RPMI8226 (cell line): ENCODE measurements around the gene MBD5.
"Not testable (repeated sequence)": the region's sequence is repeated elsewhere in the genome, so short reads cannot be mapped to it uniquely, and the experiment has no call there.

ENCODE experiments used
- DNase-seq: peaks from one replicate; pipeline ENCODE4 v3.0.0-alpha.2; 2015

The MBD5 gene

GRCh38 chr2:148528356-148529064, 507.6 kb downstream of the MBD5 start:
- DNase-seq = no peak

DNA sequence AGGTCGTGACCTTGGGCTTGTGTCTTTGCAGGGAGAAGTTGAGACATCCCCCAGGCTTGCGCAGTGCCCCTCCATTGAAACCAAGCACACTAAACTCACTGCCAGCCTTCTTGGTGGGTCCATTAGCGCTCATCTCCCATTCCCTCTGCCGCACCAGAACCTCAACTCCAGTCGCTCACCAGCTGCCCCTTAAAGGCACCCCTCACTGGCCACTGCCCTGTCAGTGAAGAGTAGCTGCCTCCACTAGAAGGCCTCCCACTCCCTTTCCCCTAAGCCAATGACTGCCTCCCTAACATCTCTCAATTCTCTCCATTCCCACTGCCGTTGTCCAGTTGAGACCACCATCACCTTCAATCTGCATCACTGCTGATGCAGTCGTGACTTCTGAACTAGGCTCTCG, 508.9 kb downstream of the MBD5 start:
- DNase-seq = no peak

DNA sequence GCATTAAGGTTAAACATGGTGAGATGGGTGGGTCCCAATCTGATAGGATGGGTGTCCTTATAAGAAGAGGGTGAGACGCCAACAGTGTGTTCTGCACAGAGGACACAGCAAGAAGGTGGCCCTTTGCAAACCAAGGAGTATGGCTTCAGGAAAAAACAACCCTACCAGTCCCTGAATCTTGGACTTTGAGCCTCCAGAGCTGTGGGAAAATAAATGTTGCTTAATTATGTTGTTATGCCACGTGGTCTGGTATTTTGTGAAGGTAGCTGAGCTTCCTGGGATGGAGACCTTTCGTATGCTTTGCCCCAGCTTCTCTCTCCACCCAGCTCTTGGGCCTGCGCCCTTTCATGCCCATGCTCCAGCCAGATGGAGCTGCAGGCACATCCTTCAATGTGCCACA, 509.5 kb downstream of the MBD5 start:
- DNase-seq = no peak

- DNase-seq = no peak
Measured at GRCh38 chr2:148531235-148531634, 510.3 kb downstream of the MBD5 start.

- no peak for DNase-seq
Measured at GRCh38 chr2:148531669-148532428, 511.0 kb downstream of the MBD5 start.

GRCh38 chr2:148533004-148533403, 512.1 kb downstream of the MBD5 start:
- no peak for DNase-seq

GRCh38 chr2:148533685-148534084, 512.8 kb downstream of the MBD5 start:
- no peak for DNase-seq

GRCh38 chr2:148534416-148535204, 513.7 kb downstream of the MBD5 start:
- no peak for DNase-seq

GRCh38 chr2:148538375-148538774, 517.5 kb downstream of the MBD5 start:
- DNase-seq = no peak

GRCh38 chr2:148540022-148540421, 519.1 kb downstream of the MBD5 start:
- DNase-seq = no peak

GRCh38 chr2:148541792-148542191, 520.9 kb downstream of the MBD5 start:
- no peak for DNase-seq

GRCh38 chr2:148542614-148543013, 521.7 kb downstream of the MBD5 start:
- DNase-seq = no peak

- DNase-seq = not testable (repeated sequence)
Measured at GRCh38 chr2:148543088-148543540, 522.2 kb downstream of the MBD5 start.

DNA sequence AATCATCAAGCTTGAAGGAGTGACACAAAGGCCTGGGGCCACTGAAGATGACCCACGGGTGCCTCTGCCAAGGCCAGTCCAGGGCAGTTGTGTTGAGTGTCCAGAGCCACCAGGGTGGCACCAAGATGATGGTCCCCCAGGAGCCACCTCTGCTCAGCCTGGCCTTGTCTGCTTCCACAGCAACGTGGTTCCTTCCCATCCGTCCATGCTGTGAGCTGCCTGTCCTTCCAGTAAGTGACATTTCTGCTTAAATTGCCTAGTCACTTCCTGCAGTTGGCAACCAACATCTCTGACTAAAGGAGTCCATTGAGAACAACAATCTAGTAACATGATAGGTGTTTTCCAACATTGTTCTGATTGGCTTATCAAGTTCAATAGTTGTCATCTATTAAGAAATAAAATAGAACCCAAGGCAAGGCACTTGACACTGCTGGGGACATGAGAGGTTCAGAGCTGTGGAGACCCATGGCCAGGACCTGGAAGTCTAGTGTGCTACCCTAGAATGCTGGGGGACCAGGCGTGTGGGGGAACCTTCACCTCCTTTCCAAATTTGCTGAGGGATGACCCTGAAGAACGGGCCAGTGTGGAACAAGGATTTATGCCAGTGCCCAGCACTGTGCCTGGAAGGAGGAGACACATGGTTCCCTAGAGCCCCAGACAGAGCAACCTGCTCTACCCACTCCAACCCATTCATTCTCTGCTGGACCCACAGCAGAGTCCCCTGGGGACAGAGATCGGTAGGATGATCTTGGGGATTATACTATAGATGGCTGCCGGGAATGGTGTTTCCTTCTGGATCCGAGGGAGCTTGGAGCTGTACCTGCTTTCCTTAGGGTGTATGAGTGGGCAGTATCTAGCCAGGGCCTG, 524.7 kb downstream of the MBD5 start:
- no peak for DNase-seq

DNA sequence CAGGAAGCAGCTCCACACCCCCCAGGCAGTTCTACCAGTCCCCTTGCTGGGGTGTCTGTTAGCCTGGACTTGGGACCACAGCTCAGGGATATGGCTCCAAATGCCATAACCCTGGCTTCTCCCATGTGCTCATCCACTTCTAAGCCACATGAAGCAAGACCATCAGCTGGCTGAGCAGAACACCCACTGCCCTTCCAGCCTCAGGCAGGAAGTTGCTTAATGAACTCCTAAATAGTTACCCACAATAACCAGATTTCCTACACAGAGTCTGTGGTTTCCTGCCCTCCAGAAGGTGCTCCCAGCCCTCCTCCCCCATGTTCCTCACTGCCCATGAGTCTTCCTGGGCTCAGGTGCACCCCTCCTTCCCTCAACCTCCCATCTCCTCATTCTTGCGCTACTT, 525.4 kb downstream of the MBD5 start:
- DNase-seq = no peak

- DNase-seq = no peak
Measured at GRCh38 chr2:148548716-148549400, 528.0 kb downstream of the MBD5 start.

DNA sequence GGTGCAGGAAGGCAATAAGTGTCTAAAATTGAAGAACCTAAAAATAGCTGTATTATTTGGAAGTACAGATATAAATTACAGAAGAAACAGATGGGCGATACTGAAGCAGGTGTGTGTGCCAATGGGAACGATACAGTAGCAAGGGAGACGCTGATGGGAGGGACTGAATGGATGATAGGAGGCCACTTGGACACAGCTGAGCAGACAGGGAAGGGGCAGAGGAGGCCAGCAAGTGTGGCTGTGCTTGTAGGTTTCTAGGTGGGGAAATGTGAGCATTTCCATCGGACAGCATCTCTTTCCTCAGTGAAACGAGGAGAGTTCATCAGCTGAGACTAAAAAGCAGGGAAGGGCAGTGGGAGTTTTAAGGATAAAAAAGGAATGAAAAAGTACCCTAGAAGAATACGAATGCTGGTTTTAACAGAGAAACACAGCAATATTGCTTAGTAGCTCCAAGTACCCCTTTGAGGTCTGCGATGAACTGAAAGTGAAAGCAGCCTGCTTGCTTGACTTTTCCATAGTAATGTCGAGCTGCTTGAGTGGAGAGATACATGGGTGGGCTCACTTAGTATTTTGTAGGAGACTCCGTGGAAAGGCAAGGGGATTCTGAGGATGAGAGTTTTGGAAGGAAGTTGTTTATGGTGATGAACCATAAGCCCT, 531.9 kb downstream of the MBD5 start:
- peak; percentile 45 for DNase-seq

GRCh38 chr2:148553332-148553887, 532.5 kb downstream of the MBD5 start:
- no peak for DNase-seq

- no peak for DNase-seq
Measured at GRCh38 chr2:148554459-148555247, 533.8 kb downstream of the MBD5 start.

GRCh38 chr2:148555622-148556294, 534.9 kb downstream of the MBD5 start:
- no peak for DNase-seq
